ENCODE data around the gene TNFAIP1.

TNFAIP1 gene

GRCh38 chr17:28371245-28372202, 36.0 kb downstream of the TNFAIP1 start, which contains the start of gene SARM1:
TSS of gene SARM1 (plus strand) at chr17:28371694. CDS start at chr17:28372033, 339 bp downstream.
- DNase-seq (ENCODE audit: low spot score): peak; percentile 99

GRCh38 chr17:28372203-28372944, 36.8 kb downstream of the TNFAIP1 start:
- DNase-seq (ENCODE audit: low spot score): no peak

DNA sequence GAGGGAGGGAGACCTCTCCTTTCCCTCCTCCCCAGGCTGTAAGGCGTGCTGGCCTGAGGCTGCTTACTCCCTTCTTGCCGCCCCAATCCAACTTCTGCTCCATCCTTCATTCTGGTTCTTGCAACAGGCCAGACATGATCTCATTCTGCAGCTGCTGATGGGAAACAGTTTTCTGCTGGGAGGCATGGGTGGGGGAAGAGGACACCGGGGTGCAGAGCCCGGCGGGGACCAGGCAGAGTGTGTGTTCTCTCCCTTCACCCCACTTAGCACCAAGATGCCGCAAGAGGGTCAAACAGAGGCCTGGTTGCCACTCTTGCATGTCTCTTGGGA, 37.3 kb downstream of the TNFAIP1 start:
- DNase-seq (ENCODE audit: low spot score): no peak

GRCh38 chr17:28379814-28380801, 44.5 kb downstream of the TNFAIP1 start:
- DNase-seq (ENCODE audit: low spot score): peak; percentile 64

GRCh38 chr17:28381141-28381825, 45.7 kb downstream of the TNFAIP1 start:
- DNase-seq (ENCODE audit: low spot score): no peak

DNA sequence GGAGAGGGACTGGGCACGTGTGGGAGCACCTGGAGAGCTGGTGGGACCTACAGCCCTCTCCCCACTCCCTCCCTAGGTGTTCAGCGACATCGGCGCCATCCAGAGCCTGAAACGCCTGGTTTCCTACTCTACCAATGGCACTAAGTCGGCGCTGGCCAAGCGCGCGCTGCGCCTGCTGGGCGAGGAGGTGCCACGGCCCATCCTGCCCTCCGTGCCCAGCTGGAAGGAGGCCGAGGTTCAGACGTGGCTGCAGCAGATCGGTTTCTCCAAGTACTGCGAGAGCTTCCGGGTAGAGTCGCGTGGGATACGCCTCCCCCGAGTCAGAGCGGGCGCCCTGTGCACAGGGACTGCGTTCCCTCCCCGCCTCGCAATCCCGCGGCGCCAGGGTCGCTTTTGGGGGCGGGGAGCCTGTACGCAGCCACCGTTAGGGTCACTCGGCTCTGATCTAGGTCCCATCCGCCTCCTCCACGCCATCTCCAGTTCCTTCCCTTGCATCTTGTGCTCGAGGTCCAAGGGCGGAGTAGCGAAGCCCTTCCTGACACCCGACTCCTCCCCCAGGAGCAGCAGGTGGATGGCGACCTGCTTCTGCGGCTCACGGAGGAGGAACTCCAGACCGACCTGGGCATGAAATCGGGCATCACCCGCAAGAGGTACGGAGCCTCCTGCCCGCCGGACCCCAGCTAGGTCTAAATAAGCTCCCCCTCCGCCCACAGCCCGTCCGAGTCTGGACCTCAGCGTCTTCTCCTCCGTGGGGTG, 48.9 kb downstream of the TNFAIP1 start:
- DNase-seq (ENCODE audit: low spot score): no peak

- DNase-seq (ENCODE audit: low spot score): no peak
Observed at GRCh38 chr17:28385037-28385400, 49.5 kb downstream of the TNFAIP1 start.

- DNase-seq (ENCODE audit: low spot score): no peak
Observed at GRCh38 chr17:28385406-28385805, 49.8 kb downstream of the TNFAIP1 start.

DNA sequence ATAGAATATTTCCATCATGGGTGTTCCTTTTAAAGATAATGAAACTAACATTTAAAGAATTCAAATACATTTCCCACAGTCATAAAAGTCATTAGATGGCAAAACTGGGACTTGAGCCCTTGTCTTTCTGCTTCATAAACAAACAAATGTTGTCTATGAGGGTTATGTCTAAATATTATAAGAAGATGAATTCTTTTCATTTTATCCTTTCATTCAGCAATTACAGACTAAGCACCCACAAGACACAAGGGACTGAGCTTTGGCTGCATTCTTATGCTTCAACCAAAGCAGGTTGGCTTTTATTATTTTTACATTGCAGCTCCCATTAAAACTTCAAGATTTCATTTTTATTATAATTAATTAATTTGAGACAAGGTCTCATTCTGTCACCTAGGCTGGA, 50.8 kb downstream of the TNFAIP1 start:
- DNase-seq (ENCODE audit: low spot score): no peak

DNA sequence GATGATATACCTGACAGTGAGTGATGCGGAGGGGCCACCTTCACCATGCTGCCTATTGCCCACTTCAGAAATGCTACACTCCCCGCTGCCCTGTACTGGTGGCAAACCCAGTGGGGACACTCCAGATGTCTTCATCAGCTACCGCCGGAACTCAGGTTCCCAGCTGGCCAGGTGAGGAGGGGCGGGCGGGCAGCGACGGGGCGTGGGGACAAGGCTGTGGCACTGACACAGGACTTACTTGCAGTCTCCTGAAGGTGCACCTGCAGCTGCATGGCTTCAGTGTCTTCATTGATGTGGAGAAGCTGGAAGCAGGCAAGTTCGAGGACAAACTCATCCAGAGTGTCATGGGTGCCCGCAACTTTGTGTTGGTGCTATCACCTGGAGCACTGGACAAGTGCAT, 52.5 kb downstream of the TNFAIP1 start:
- no peak for DNase-seq (ENCODE audit: low spot score)

GRCh38 chr17:28390141-28390540, 54.6 kb downstream of the TNFAIP1 start:
- no peak for DNase-seq (ENCODE audit: low spot score)

GRCh38 chr17:28390563-28390962, 55.0 kb downstream of the TNFAIP1 start:
- no peak for DNase-seq (ENCODE audit: low spot score)

DNA sequence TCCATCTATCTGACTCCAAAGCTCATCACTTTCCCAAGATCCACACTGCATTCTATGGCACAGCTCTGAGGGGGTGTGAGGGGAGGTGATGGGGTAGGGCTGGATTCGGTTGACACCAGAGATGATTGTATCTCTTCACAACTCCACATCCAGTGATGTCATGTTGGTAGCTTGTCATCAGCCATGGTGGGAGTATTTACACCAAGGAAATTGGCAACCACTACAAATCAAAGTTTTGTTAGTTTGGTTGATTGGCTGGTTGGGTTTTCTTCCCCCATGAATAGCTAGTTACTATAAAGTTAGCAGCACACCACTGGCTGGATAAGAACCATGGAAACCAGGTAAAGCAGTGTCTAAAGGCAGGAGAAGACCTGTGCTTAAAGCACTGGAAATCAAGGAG, 55.4 kb downstream of the TNFAIP1 start:
- no peak for DNase-seq (ENCODE audit: low spot score)

DNA sequence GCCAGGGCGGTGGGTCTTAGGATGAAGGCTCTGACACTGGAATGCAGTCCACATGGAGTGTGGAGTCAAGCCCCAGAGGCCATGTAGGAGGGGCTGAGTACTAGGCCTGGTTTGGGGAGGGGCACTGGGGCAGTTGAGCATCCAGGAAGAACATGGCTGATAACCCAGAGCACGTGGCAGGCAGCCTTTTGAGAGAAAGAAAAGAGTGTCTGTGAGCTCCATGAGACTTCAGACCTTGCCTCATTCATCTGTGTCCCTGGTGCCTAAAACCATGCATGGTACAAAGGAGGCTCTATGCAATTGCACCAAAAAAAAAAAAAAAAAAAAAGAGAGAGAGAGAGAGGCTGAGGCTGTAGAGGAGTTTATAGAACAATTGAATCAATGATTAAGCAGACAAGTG, 55.8 kb downstream of the TNFAIP1 start:
- DNase-seq (ENCODE audit: low spot score): no peak

- no peak for DNase-seq (ENCODE audit: low spot score)
Observed at GRCh38 chr17:28392491-28392890, 56.9 kb downstream of the TNFAIP1 start.

DNA sequence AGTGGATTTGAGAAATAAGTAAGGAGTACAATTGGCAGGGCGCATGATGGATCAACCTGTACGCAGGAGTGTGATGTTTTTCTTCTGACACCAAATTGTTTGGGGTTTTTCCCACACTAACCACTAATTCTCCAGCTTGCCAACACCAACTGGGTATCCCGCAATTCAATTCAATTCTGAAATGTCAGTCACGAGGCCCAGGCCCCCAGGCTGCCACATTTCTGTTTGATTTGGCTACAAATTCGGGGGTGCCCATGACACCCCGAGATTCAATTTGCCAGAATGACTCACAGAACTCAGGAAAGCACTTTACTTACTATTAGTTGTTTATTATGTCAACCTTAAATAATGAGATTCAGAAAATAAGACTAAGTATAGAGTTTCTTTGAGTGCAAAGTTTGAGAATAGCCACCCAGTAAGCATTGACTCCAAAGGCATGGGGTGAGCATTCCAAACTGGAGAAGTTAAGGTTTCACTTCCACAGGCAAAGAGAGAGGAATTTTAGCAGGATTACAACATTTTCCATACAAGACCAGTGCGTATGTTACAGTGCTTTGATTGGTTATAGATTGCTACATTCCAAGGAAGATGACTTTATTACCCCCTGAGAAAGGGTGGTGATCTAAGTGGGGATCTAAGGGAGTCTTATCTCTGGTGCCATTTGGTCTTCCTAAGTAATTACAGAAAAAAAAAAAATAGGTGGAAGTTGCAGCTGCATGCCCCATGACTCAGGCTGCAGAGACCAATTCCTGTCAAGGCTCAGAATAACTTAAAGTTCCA, 59.0 kb downstream of the TNFAIP1 start:
- no peak for DNase-seq (ENCODE audit: low spot score)

GRCh38 chr17:28395426-28395825, 59.9 kb downstream of the TNFAIP1 start:
- no peak for DNase-seq (ENCODE audit: low spot score)

GRCh38 chr17:28395968-28396367, 60.4 kb downstream of the TNFAIP1 start:
- DNase-seq (ENCODE audit: low spot score): no peak

Data from HuH-7.5 (cell line).